Measurements from ENCODE around the gene GRIP1.

GRCh38 chr12:66667906-66668305 lies 11.0 kb downstream of the GRIP1 start:
- no peak for TF ChIP-seq CTCF (IDR thresholded peaks at IDR 0.05; ENCODE audit: low read length)
- no peak for TF ChIP-seq EZH2phosphoT487 (IDR thresholded peaks at IDR 0.05; ENCODE audit: low read length)
- TF ChIP-seq EZH2 (optimal IDR thresholded peaks at IDR 0.05; ENCODE audit: low read depth, low read length), result no peak
